HG03575 (cell line): Measurements from ENCODE around the gene YAP1.

Experiments
- ATAC-seq: cut with Tn5 transposase; IDR thresholded peaks from one replicate; pipeline ENCODE4 v1.9.1; 2021; ENCODE audit not compliant: unreplicated experiment, insufficient number of reproducible peaks, low FRiP score; ENCODE audit errors: extremely low read depth

YAP1 gene

DNA sequence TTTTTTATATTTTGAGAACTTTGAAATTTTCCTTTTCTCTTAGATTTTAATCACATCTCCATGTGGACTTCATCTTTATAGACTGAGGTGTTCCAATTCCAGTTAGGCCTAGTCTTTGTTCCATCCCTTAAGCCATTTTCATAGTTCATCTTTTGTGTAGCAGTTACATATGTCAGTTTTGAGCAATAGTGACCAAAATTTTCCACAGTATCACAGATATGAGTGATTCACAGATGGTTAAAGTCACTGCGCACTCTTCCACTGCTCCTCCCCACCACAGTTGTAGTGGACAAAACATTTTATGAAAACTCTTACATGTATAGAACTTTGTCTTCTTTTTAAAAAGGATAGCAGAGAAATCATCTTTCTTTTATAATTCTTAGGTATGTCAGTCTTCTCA is 42.8 kb downstream of the YAP1 start:
- no peak for ATAC-seq

DNA sequence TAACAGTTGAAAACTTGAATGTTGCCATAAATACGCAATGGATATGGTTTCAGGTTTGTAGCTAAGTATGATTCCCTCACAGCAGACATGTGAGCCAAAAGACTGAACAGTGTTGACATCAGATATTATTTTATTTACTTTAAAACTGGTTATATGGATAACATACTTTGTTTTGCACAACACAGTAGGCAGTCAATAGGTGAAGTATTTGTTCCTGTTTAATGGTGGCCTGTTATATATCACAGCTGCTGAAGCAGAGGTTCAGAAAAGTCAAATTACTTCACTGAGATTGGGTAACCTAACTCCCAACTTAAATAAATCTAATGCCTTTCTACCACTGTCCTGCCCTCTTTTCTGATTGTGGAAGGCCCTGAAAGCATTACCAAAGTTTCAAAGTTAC is 44.6 kb downstream of the YAP1 start:
- ATAC-seq = no peak

DNA sequence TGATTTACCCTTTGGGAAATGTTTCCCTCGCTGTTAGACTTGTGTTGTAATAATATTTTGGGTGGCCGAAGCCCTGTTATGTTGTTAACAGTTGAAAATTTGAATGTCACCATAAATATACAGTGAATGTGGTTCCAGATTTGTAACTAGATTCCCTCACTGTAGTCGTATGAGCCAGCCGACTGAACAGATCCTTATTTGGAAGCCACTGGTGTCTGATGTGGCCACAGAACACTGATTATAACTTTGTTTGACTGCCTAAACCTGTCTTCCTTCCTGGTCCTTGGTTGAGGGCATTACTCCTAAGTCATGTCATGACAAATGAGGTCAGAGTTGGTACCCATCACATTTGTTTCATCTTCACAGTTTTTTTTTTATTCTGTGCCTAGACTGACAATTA is 45.4 kb downstream of the YAP1 start:
- no peak for ATAC-seq

DNA sequence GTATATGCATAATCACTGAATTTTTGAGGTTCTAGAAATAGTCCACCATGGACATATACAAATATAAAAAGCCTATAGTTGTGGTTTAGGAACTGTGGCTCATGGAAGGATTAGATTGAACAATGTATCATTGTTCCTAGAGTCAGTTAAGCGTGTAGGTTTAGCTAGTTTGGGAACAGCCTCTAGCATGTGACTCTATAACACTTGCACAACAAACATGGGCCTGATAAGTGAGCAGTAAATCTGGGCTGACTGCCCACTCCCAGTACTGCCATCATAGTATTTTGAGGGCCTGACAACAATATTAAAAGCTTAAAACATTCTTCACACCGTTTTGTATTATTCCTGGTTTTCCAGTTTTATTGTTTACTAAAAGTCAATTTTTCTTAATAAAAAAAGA is 47.0 kb downstream of the YAP1 start:
- no peak for ATAC-seq

DNA sequence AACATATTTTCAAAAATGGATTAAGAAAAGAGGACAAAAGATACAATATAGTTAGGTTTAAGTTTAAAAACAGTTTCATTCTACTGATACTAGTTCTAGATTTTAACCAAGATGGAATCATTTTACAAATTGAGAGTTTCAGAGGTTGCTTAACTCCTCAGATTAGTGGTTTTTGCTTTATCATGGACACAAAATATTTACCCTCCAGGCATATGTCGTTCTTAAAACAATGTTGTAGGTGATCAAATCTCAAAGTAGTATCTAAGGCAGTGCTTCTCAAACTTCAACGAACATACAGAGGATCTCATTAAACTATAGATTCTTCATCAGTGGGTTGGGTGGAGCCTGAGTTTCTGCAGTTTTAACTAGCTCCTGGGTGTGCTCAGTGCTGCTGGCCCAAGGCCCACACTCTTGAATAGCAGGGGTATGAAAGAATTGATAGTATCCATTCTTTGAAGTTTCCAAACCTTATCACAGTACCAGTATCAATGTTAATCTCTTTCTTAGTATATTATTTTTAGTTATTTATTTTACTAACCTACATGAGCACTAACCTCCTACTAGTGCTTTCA is 48.0 kb downstream of the YAP1 start:
- ATAC-seq = no peak

DNA sequence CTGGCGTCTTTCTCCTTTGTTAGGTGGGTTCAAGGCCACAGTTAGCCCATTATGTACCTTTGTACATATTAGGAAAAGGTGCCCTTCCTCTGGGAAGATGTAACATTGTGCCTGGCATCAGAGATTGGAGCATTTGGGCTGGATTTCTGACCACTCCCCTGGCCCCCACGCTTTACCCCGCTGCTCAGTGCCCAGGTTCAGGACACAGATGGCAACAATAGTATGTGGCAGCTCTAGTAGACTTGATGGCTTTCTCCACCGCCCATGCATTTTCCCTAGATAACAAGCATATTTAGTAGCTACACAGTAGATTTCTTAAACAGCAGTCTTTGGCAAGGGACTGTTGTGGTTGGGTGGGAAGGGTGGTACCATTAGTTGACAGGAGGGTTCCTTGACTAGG is 53.1 kb downstream of the YAP1 start:
- ATAC-seq = no peak

DNA sequence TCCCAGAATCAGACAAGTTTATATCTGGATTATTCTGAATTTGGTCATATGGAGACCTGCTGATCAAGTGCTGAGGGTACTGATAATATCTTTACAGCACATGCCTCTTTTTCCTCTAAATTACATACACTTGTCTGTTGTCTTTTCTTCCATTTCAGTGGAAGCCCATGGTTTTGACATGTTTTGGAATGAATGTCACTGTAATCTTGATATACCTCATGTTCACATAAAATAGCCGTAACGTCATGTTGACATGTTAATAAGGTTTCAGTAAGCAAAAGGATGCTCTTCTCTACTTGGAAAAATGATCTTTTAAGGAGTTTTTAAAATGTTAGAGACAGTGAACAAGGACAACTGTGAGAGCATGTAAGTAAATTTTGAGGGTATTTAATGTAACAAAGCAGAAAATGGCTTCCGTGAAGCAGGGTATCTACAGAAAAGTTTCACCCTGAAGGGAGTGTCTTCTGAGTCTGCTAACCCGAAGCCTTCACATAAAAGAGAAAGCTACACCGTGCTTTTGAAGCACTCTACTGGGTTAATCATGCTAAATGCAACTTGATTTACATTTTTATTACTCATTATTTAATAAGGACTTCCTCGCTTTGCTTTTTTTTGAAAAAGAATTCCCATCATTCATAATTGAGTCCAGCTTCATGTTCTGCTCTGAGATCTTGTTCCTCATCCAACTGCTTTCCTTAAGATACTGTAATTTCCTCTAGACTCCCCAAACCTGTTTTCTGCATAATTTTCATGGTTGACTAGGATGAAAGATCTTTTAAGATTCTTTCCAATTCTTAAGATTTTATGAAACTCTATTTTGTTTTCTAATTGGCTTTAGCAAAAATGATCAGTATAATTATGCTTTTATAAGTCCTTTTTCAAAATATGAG is 56.2 kb downstream of the YAP1 start:
- no peak for ATAC-seq

DNA sequence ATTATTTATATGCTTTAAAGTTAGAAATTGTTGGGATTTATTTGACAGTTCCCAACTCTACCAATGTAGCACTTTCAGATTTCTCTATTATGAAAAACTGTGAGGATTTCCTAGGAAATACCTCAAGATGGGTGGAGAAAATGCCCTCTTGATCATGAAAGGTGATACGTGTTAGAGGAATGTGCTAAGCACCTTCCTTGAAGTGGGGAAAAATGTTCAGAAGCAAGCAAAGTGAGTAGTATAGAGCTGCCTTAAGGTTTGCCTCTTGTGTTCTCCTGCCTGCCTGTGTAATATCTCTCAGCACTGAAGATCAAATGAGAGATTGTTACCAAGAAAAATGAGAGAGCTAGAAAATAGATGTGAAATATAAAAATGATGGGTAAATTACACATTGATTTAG is 58.2 kb downstream of the YAP1 start:
- no peak for ATAC-seq

DNA sequence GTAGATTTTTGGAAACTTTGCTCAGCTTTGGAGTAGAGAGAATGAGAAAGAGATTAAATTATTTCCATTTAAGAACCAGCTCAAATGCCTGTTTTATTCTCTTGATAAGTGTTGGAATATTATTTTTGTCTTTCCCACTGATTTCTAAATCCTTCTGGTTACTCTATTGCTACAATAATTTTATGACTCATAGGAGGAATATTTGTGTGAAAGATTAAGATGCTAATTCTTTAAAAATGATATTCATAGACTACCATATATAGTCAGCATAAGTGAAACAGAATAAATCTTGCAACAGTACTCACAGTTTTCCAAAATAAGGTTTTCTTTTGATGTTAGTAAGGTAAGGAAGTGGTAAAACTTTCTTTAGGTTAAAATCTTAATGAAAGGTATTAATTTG is 60.9 kb downstream of the YAP1 start:
- no peak for ATAC-seq

DNA sequence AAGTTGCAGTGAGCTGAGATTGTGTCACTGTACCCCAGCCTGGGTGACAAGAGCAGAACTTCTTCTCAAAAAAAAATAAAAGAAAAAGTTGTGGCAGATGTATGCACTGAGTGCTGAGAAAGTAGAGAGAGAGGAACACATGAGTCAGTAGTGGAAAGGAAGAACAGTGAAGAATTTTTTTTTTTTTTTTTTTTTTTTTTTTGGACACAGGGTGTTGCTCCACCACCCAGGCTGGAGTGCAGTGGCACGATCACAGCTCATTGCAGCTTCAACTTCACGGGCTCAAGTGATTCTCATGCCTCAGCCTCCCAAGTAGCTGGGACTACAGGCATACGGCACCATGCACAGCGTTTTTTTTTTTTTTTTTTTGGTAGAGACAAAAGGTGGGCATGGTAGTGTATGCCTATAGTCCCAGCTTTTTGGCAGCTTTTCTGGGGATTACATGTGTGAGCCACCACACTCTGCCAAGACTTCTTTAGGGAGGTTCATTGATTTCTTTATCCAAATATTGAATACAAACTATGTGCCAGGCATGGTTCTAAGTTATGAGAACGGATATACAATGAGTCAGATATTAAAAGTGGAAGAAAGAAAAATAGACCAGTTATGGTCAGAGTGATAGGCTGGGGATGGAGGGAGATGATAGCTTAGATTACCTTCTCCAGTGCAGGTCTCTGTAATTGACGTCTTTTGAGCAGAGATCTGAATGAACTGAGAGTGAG is 62.0 kb downstream of the YAP1 start:
- ATAC-seq = no peak

DNA sequence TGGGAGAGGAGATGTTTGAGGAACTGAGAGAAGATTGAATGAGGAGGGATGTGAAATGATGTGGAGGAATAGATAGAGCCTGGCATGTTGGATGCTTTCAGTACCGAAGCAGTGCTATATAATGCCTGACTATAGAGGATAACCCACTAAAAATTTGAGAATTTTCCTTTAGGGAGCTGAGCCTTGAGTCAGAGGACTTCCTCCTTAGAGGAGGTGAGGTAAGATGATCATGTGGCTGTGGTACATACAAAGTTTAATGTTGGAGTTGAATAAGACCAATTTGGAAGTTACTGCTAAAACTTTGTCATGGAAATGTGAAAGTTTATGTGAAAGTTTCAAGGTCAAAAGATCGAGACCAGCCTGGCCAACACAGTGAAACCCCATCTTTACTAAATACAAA is 66.9 kb downstream of the YAP1 start:
- no peak for ATAC-seq

DNA sequence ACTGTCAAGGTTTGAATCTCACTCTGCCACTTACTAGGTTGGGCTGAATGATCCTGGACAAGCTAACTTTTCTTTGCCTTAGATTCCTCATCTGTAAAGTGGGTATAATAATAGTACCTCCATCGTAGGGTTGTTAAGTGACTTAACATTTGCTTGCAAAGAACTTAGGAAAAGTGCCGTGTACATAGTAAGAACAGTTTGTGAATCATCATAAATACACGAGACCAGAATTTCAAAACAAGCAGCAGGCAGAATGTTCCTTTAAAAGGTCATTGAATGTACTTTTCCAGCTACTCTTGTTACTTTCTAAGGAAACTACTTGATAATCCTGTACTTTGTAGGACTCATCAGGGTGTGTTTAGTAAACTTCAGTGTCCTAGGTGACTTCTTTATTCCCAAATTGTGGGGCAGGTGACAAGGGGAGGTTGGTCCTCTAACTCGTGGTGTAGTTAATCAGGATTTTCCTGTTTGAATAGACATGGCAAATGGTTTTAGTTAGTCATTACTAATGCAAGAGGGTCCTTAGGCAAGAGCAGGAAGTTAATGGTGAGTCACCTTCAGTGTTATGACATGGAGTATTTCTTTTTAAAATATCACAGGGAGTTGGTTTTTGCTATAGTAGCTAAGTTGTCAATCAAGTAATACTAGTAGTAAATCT is 67.9 kb downstream of the YAP1 start:
- ATAC-seq = no peak

DNA sequence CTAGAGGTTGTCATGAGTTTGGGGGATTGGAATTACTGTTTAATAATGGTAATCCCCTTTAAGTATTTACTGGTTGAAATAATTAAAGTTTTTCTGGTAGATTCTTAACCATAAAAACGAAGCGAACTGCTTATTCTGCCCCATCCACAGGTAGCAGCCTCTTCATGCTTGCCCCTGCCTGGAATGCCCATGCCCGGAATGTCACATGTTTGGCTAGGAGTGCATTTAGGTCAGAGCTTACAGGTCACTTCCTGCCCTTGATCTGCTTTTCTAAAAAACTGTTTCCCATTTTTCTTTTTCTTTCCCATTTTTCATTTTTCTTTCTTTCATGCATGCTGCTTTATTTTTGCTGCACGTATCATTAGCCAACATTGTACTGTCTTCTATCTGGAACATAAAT is 69.1 kb downstream of the YAP1 start:
- no peak for ATAC-seq

DNA sequence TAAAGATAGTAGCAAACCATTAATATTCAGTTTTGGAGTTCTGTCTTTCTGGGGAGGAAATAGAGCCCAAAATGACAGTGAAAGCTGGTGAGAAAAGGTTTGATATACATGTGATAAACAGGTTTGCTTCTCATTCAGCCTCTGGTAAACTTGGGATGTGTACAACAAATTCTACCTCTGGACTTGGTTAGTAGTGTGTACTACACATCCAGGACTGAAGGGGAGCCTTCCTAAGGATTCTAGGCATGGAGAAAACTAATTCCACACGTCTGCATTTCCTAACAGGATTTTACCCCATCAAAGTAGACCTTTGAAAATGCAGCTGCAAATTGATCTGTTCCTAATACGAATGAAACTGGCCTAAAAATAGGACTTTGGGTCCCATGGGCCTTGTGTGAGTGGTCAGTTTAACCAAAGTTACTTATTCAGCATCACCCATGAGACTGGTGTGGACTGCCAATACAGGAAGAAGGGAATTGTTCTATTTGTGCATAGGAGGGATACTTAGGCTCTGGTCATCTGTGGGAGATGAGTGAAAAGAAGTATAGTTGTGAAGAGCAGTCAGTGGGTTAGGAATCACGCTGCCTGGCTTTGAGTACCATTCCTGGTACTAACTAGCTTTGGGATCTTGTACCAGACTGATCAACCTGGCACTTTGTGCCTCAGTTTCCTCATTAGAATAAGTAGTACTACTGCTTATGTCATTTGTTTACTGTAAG is 74.2 kb downstream of the YAP1 start:
- ATAC-seq = no peak

DNA sequence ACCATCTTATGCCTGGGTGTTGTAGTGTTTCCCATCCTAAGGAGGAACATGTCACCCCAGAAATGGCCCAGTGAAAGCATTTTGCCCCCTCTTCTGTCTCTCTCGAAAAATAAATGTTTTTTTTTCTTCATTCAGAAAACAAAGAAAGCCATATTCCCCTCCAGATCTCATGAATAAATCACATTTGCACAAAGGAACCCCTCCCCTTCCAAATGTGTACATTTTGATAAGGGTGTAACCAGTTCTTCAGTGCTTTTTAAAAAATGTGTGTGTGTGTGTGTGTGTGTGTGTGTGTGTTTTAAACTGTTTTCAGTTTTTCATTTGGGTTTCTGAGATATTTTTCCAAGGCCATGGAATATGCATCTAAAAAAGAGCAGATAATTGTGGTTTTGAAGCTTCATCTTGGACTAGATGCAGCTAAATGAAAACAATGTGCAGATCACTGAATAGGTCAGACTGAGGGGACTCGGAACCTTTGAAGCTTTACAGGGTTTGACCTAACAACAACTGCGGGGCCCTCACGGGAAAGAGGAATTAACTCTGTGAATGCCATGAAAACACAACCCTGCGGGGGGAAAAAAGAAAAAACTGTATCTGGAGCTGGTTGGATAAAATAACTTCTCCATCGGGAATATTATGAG is 76.4 kb downstream of the YAP1 start:
- no peak for ATAC-seq

DNA sequence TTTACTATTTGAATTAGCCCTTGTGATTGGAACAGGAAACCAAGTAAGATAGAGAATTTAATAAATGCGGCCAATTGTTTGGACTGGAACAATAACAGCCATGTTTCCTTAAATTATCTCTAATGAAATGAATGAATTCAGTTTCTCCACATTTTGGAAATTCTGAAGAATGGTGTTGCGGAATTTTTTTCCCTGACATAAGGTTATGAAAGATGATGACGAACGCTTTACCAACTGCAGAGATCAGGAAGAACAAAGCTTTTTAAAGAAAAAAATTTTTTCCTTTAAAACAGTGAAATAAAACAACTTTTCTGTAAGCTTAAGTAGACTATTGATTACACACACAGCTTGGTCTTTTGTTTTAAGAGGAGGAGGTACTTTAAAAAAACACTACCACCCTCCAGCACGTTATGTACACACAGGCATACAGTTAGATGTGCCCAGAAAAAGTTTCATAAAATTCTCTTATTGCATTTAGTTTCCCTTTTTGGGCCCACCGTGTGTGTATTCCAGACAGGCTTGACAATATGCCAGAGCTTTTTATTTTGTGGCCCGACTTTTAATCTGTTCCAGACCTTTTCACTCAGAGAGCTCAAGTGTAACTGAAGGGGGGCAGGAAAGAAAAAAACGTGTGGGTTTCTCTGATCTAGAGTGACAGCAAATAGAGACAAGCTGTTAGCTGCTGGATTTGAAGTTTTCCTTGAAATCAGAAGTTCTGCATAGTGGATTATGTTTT is 77.3 kb downstream of the YAP1 start:
- no peak for ATAC-seq

DNA sequence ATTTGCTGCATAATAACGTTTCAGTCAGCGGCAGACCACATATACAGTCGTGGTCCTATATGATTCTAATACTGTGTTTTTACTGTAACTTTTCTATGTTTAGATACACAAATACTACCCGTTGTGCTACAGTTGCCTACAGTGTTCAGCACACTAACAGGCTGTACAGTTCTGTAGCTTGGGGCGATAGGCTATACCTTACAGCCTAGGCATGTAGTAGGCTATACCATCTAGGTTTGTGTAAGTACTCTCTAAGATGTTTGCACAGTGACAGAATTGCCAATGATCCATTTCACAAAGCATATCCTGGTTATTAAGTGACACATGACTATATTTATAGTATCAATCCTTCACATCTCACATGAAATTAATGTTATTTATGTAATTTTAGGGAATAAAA is 78.2 kb downstream of the YAP1 start:
- ATAC-seq = no peak

DNA sequence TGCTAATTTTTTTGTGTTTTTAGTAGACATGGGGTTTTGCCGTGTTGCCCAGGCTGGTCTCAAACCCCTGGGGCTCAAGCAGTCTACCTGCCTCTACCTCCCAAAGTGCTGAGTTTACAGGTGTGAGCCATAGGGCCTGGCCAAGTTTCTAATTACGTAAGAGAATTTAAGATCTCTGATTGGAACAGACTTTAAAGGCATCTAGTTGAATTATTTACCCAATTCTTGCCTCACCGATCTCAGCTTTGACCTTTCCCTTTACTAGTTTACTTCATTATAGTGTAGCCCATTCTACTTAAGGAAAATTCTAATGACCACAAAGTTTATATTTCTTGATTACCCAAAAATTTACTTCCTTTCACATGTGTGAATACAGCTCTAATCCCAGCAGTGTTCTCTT is 81.6 kb downstream of the YAP1 start:
- ATAC-seq = no peak
